ENCODE measurements around the gene RAB25.
"Not testable (repeated sequence)": the region's sequence is repeated elsewhere in the genome, so short reads cannot be mapped to it uniquely, and the experiment has no call there.

The RAB25 gene

DNA sequence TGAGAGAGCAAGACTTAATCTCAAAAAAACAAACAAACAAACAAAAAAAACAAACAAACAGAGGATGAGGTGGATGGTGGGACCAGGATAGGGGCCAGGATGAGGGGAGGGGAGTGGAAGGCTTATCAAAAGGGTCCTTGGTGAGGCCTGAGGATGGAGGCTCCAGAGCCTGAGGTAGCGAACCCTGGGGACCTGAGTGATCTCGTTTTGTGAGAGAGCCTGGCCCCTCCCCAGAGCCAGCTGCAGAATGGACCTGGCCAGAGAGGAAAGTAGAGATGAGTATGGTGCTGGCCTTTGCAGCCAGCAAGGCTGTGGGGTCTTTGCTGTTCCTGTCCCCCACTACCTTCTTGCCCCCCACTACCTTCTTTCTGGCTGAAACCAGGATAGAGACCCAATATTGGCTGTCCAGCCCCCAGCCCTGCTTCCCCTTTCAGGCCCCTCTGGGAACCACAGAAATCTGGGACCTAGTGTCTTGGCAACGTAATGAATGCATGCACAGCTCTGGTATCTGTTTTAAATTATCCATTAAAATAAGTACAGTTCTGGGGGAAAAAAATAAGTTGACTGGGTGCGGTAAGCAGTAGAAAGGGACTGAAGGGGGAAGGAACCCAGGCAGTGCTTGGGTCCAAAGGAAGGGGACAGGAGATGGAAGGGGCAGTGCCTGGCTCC, 52.5 kb downstream of the RAB25 start:
- no peak overlapping the region for H3K4me2 ChIP-seq (ENCODE audit: low read length)
- peak overlapping the region; percentile 89 for H3K27ac ChIP-seq
- H3K4me1 ChIP-seq: peaks cover 8% of the 10 kb centered on the region
- H3K36me3 ChIP-seq (ENCODE audit: control insufficient read depth, insufficient read depth, low read length): no peaks in the 10 kb centered on the region
- TF ChIP-seq, protein P1, sequence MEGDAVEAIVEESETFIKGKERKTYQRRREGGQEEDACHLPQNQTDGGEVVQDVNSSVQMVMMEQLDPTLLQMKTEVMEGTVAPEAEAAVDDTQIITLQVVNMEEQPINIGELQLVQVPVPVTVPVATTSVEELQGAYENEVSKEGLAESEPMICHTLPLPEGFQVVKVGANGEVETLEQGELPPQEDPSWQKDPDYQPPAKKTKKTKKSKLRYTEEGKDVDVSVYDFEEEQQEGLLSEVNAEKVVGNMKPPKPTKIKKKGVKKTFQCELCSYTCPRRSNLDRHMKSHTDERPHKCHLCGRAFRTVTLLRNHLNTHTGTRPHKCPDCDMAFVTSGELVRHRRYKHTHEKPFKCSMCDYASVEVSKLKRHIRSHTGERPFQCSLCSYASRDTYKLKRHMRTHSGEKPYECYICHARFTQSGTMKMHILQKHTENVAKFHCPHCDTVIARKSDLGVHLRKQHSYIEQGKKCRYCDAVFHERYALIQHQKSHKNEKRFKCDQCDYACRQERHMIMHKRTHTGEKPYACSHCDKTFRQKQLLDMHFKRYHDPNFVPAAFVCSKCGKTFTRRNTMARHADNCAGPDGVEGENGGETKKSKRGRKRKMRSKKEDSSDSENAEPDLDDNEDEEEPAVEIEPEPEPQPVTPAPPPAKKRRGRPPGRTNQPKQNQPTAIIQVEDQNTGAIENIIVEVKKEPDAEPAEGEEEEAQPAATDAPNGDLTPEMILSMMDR (IDR thresholded peaks at IDR 0.05): no peak
- no peak overlapping the region for H3K4me3 ChIP-seq (ENCODE audit: low read depth, low read length)
- H3K79me2 ChIP-seq: peaks cover 19% of the 10 kb centered on the region
- H2AFZ ChIP-seq: no peak overlapping the region
- H3K9me3 ChIP-seq (ENCODE audit: control insufficient read depth, low read length): no peaks in the 10 kb centered on the region
- no peaks in the 10 kb centered on the region for H3K27me3 ChIP-seq (ENCODE audit: control insufficient read depth, insufficient read depth, low read length)
- H3K9ac ChIP-seq: no peak overlapping the region

DNA sequence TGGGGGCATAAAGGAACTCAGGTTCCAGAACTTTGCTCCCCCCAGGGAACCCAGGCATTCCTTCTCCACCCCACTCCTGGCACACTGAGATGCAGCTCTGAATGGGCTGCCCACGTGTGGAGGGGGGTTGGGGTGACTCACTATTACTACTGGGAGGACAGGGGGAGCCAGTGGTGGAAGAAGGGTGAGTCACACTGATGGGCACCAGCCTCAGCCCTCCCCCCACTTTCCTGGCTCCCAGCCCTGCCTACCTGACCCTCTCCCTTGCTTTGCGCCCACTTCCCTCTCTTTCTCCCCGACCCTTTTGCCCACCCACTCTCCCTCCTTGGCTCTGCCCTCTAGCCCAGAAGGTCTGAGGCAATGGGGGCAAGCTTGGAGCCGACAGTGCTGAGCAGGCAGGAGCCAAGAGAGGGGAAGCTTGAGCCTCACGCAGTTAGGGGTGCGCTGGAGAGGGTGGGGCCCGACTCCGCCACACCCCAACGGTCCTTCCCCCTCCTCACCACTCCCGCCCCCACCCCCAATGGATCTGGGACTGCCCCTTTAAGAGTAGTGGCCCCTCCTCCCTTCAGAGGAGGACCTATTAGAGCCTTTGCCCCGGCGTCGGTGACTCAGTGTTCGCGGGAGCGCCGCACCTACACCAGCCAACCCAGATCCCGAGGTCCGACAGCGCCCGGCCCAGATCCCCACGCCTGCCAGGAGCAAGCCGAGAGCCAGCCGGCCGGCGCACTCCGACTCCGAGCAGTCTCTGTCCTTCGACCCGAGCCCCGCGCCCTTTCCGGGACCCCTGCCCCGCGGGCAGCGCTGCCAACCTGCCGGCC, 53.4 kb downstream of the RAB25 start, which contains the start of gene LMNA:
Gene LMNA, plus strand, starts transcription at position 611 of the 818 bp plus-strand sequence. CDS start 208 bp downstream, outside the sequence.
- peak within 1 kb of the TSS; percentile 89 for H3K27ac ChIP-seq
- peak within 1 kb of the TSS; percentile 100 for H3K4me3 ChIP-seq (ENCODE audit: low read depth, low read length)
- H3K79me2 ChIP-seq: peaks cover 23% of the 10 kb centered on the region
- no peaks in the 10 kb centered on the region for H3K27me3 ChIP-seq (ENCODE audit: control insufficient read depth, insufficient read depth, low read length)
- H3K4me1 ChIP-seq: peaks cover 8% of the 10 kb centered on the region
- no peaks in the 10 kb centered on the region for H3K9me3 ChIP-seq (ENCODE audit: control insufficient read depth, low read length)
- H3K36me3 ChIP-seq (ENCODE audit: control insufficient read depth, insufficient read depth, low read length): no peaks in the 10 kb centered on the region
- H2AFZ ChIP-seq: peak within 1 kb of the TSS; percentile 64
- peak within 1 kb of the TSS; percentile 78 for H3K4me2 ChIP-seq (ENCODE audit: low read length)
- H3K9ac ChIP-seq: peak within 1 kb of the TSS; percentile 92
- TF ChIP-seq, protein P1 (IDR thresholded peaks at IDR 0.05): no peak

DNA sequence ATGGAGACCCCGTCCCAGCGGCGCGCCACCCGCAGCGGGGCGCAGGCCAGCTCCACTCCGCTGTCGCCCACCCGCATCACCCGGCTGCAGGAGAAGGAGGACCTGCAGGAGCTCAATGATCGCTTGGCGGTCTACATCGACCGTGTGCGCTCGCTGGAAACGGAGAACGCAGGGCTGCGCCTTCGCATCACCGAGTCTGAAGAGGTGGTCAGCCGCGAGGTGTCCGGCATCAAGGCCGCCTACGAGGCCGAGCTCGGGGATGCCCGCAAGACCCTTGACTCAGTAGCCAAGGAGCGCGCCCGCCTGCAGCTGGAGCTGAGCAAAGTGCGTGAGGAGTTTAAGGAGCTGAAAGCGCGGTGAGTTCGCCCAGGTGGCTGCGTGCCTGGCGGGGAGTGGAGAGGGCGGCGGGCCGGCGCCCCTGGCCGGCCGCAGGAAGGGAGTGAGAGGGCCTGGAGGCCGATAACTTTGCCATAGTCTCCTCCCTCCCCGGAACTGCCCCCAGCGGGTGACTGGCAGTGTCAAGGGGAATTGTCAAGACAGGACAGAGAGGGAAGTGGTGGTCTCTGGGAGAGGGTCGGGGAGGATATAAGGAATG, 54.1 kb downstream of the RAB25 start:
- peak overlapping the region; percentile 89 for H3K27ac ChIP-seq
- TF ChIP-seq, protein P1 (IDR thresholded peaks at IDR 0.05): no peak
- H2AFZ ChIP-seq: peak overlapping the region; percentile 64
- H3K36me3 ChIP-seq (ENCODE audit: control insufficient read depth, insufficient read depth, low read length): no peaks in the 10 kb centered on the region
- H3K9ac ChIP-seq: peak overlapping the region; percentile 92
- H3K79me2 ChIP-seq: peaks cover 24% of the 10 kb centered on the region
- H3K27me3 ChIP-seq (ENCODE audit: control insufficient read depth, insufficient read depth, low read length): no peaks in the 10 kb centered on the region
- peak overlapping the region; percentile 78 for H3K4me2 ChIP-seq (ENCODE audit: low read length)
- no peaks in the 10 kb centered on the region for H3K9me3 ChIP-seq (ENCODE audit: control insufficient read depth, low read length)
- peaks cover 8% of the 10 kb centered on the region for H3K4me1 ChIP-seq
- H3K4me3 ChIP-seq (ENCODE audit: low read depth, low read length): peak overlapping the region; percentile 100

DNA sequence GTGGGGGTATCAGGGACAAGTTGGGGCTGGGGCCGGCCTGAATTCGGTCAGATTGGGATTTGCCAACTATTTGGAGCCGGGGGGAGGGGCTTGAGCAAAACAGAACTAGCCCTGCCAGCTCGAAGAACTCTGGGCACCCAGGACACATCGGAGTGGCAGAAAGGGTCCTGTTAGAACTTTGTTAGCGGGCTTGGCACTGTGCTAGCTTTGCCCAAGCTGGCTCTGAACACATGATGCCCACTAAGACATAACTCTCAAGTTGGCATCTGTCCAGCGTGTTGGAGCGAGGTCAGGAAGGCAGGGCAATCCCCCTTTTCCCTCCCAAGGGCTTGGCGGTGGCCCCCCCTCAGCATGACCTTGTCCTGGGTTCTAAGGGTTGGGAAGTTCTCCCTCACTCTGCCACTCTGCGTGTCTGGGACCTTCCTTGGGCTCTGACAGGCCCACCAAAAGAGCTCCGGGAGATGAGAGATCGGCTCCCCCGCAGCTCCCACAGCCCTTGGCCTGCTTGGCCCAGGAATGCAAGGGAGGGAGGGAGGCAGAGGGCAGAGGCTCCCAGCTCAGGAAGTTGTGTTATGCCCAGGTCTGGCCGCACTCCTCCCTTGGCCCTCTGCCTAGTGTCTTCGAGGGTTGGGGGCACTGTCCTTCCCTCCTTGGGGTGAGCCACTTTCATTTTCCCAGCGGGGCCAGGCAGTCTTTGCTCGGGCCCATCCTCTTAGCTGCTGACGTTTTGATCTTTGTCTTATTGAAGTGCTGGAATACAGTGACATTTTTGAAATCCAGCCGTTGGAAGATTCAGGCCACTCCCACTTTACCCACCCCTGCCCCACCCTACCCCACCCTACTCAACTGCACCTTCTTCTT, 54.8 kb downstream of the RAB25 start:
- peak overlapping the region; percentile 92 for H3K9ac ChIP-seq
- H3K27me3 ChIP-seq (ENCODE audit: control insufficient read depth, insufficient read depth, low read length): no peaks in the 10 kb centered on the region
- H2AFZ ChIP-seq: peak overlapping the region; percentile 64
- H3K36me3 ChIP-seq (ENCODE audit: control insufficient read depth, insufficient read depth, low read length): no peaks in the 10 kb centered on the region
- no peaks in the 10 kb centered on the region for H3K9me3 ChIP-seq (ENCODE audit: control insufficient read depth, low read length)
- H3K4me2 ChIP-seq (ENCODE audit: low read length): peak overlapping the region; percentile 78
- peak overlapping the region; percentile 89 for H3K27ac ChIP-seq
- H3K79me2 ChIP-seq: peaks cover 31% of the 10 kb centered on the region
- TF ChIP-seq, protein P1 (IDR thresholded peaks at IDR 0.05): no peak
- H3K4me1 ChIP-seq: peaks cover 8% of the 10 kb centered on the region
- H3K4me3 ChIP-seq (ENCODE audit: low read depth, low read length): peak overlapping the region; percentile 100

DNA sequence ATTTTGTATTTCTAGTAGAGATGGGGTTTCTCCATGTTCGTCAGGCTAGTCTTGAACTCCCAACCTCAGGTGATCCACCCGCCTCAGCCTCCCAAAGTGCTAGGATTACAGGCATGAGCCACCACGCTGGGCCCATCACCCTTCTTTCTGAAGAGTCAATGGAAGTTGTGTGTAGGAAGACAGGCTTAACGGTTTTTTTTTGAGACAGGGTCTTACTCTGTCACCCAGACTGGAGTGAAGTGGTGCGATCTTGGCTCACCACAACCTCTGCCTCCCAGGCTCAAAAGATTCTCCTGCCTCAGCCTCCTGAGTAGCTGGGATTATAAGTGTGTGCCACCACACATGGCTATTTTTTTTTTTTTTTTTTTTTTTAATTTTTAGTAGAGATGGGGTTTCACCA, 55.8 kb downstream of the RAB25 start:
- Histone ChIP-seq H3K27ac (peak overlapping the region; percentile 32), H3K4me3 (ENCODE audit: low read depth, low read length) (peak overlapping the region; percentile 100), H3K4me2 (ENCODE audit: low read length) (peak overlapping the region; percentile 78), H3K79me2 (peaks cover 34% of the 10 kb centered on the region)
- not testable (repeated sequence) for H3K9ac ChIP-seq; H3K9me3 ChIP-seq (ENCODE audit: control insufficient read depth, low read length); H2AFZ ChIP-seq; H3K36me3 ChIP-seq (ENCODE audit: control insufficient read depth, insufficient read depth, low read length); H3K4me1 ChIP-seq; H3K27me3 ChIP-seq (ENCODE audit: control insufficient read depth, insufficient read depth, low read length)
